Right atrium auricular region (tissue), 2 donors: ENCODE measurements around the gene NT5C3B. TPM values are rescaled to one million over a fixed set of nuclear protein-coding genes. Genes with fewer than 3 reads are reported as not detected.

Experiments
- DNase-seq: peaks from one replicate; pipeline ENCODE4 v3.0.0-alpha.2; 2019; ENCODE audit warnings: low spot score
- H3K27ac ChIP-seq, 2 donors: fragments of 200-600 bp; sonication (generic); 1 replicate in 1 of 2; 2 replicates in 1 of 2; pipeline ENCODE4 v1.5.1; 2016 to 2019
- H3K27me3 ChIP-seq, 2 donors: fragments of 200-600 bp; sonication (generic); one replicate each; pipeline versions ENCODE4 v1.5.1 to v1.6.0; 2017 to 2019
- H3K36me3 ChIP-seq: fragments of 200-600 bp; sonication (generic); one replicate; pipeline ENCODE4 v1.5.1; 2016
- H3K4me1 ChIP-seq, 2 donors: fragments of 200-600 bp; sonication (generic); one replicate each; pipeline versions ENCODE4 v1.5.1 to v1.6.0; 2017 to 2019
- H3K4me3 ChIP-seq, 2 donors: fragments of 200-600 bp; sonication (generic); 1 replicate in 1 of 2; 2 replicates in 1 of 2; pipeline ENCODE4 v1.5.1; 2017 to 2019; ENCODE audit warnings: mild to moderate bottlenecking in 1 of 2, moderate library complexity in 1 of 2
- H3K9me3 ChIP-seq, 2 donors: fragments of 200-600 bp; sonication (generic); one replicate each; pipeline ENCODE4 v1.5.1; 2019
- total RNA-seq, 2 donors: library from RNA; depleted of rRNA; stranded (reverse); fragments of >200 nt; gene quantifications; one replicate each; pipeline ENCODE4 v1.1.0, GENCODE V29; 2016
- TF ChIP-seq, protein P1 (sequence below), 2 donors: fragments of 200-600 bp; sonication (generic); IDR thresholded peaks; one replicate each; pipeline ENCODE4 v1.5.1; 2019; ENCODE audit warnings: antibody characterized with exemption in 2 of 2

NT5C3B gene
- total RNA-seq, 2 donors from 2014 or later: 27.1 to 43.3 TPM

DNA sequence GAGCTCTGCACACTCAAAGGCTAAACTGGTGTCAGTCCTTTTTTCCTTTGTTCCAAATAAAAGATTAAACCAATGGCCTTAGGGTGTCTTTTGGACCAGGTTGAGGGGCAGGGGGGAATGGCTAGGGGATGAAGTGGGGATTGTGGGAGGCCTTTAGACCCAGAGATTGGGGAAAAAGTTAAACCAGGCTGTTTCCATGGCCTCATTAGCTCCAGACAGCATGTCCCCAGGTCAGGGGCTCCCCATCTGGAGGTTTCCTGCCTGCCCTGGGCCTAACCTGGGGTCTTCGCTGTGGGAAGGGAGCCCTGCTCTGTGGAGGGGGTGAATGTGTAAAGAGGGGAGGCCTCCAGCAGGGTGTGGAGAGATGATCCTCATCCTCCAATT, 12.9 kb downstream of the NT5C3B start:
- TF ChIP-seq, protein P1, sequence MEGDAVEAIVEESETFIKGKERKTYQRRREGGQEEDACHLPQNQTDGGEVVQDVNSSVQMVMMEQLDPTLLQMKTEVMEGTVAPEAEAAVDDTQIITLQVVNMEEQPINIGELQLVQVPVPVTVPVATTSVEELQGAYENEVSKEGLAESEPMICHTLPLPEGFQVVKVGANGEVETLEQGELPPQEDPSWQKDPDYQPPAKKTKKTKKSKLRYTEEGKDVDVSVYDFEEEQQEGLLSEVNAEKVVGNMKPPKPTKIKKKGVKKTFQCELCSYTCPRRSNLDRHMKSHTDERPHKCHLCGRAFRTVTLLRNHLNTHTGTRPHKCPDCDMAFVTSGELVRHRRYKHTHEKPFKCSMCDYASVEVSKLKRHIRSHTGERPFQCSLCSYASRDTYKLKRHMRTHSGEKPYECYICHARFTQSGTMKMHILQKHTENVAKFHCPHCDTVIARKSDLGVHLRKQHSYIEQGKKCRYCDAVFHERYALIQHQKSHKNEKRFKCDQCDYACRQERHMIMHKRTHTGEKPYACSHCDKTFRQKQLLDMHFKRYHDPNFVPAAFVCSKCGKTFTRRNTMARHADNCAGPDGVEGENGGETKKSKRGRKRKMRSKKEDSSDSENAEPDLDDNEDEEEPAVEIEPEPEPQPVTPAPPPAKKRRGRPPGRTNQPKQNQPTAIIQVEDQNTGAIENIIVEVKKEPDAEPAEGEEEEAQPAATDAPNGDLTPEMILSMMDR (IDR thresholded peaks at IDR 0.05): no peak
- Histone ChIP-seq H3K4me1 (no peaks in the 10 kb centered on the region), H3K4me3 (no peak overlapping the region), H3K27me3 (no peaks in the 10 kb centered on the region), H3K36me3 (peaks cover 30% of the 10 kb centered on the region), H3K27ac (no peak overlapping the region), H3K9me3 (no peaks in the 10 kb centered on the region)
- DNase-seq: no peak

DNA sequence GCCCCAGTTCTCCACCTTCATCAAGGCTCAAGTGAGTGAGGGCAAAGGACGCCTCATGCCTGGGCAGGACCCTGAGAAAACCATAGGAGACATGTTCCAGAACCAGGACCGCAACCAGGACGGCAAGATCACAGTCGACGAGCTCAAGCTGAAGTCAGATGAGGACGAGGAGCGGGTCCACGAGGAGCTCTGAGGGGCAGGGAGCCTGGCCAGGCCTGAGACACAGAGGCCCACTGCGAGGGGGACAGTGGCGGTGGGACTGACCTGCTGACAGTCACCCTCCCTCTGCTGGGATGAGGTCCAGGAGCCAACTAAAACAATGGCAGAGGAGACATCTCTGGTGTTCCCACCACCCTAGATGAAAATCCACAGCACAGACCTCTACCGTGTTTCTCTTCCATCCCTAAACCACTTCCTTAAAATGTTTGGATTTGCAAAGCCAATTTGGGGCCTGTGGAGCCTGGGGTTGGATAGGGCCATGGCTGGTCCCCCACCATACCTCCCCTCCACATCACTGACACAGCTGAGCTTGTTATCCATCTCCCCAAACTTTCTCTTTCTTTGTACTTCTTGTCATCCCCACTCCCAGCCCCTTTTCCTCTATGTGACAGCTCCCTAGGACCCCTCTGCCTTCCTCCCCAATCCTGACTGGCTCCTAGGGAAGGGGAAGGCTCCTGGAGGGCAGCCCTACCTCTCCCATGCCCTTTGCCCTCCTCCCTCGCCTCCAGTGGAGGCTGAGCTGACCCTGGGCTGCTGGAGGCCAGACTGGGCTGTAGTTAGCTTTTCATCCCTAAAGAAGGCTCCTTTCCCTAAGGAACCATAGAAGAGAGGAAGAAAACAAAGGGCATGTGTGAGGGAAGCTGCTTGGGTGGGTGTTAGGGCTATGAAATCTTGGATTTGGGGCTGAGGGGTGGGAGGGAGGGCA, 13.6 kb downstream of the NT5C3B start:
- Histone ChIP-seq H3K27ac (no peak overlapping the region), H3K4me3 (no peak overlapping the region), H3K27me3 (no peaks in the 10 kb centered on the region), H3K36me3 (peaks cover 23% of the 10 kb centered on the region), H3K9me3 (no peaks in the 10 kb centered on the region), H3K4me1 (no peaks in the 10 kb centered on the region)
- DNase-seq: no peak
- TF ChIP-seq, protein P1 (IDR thresholded peaks at IDR 0.05): no peak

DNA sequence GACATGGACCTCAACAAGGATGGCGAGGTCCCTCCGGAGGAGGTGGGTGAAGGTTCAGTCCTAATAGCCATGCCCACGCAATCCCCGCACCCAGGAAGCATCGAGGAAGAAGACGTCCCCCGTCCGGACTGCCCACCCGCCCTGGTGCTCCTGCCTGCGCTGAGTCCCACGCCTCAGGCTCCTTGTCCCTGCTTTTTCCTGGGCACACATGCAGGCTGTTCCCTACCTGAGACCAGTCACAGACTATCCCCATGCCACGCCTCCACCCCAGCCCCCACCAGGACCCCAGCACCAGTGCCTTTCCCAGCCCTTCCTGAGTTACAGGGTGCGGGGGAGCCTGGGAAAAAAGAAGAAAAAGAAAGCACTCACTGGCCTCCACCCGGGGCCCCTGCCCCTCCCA, 14.3 kb downstream of the NT5C3B start:
- H3K27me3 ChIP-seq: no peaks in the 10 kb centered on the region
- no peak overlapping the region for H3K4me3 ChIP-seq
- no peaks in the 10 kb centered on the region for H3K9me3 ChIP-seq
- TF ChIP-seq, protein P1 (IDR thresholded peaks at IDR 0.05): no peak
- H3K36me3 ChIP-seq: peaks cover 19% of the 10 kb centered on the region
- no peaks in the 10 kb centered on the region for H3K4me1 ChIP-seq
- no peak overlapping the region for H3K27ac ChIP-seq
- no peak for DNase-seq

DNA sequence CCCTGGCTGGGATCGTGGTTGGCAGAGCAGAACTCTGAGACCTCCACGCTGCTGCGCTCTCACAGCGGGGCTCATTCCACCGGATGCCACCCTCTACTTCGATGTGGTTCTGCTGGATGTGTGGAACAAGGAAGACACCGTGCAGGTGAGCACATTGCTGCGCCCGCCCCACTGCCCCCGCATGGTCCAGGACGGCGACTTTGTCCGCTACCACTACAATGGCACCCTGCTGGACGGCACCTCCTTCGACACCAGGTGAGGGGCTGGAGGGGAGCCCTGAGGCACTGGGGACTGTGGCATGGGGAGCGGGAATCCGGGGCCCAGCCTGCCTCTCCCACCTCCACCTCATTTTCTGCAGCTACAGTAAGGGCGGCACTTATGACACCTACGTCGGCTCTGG, 18.0 kb downstream of the NT5C3B start:
- Histone ChIP-seq H3K27me3 (no peaks in the 10 kb centered on the region), H3K4me3 (no peak overlapping the region), H3K27ac (no peak overlapping the region), H3K36me3 (no peaks in the 10 kb centered on the region), H3K9me3 (no peaks in the 10 kb centered on the region), H3K4me1 (peaks cover 0 to 10% of the 10 kb centered on the region in 2 donors)
- TF ChIP-seq, protein P1 (IDR thresholded peaks at IDR 0.05): no peak
- DNase-seq: no peak

DNA sequence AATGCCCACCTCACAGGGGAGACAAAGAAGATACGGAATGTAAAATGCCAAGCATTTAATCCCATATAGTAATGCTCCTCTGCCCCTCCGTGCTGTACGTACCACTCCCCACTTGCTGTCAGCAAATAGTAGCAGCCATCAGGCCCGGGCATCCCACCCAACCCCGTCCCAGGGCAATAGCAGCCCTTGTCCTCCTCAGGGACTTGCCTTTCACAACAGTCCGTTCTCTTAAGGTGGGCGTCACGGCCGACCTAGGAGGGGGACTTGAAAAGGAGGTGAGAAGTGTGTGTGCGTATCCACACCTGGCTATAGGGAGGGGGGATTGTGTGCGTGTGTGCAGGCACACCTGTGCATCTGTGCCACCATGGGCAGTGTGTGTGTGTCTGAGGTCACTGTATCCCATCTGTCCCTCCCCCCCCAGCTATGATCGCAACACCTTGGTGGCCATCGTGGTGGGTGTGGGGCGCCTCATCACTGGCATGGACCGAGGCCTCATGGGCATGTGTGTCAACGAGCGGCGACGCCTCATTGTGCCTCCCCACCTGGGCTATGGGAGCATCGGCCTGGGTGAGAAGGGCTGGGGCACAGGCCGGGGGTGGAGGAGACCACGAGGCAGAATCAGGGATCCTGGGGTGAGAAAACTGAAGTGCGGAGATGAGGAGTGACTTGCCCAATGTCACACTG, 19.3 kb downstream of the NT5C3B start:
- Histone ChIP-seq H3K27ac (no peak overlapping the region), H3K9me3 (no peaks in the 10 kb centered on the region), H3K36me3 (no peaks in the 10 kb centered on the region), H3K4me3 (no peak overlapping the region), H3K27me3 (no peaks in the 10 kb centered on the region), H3K4me1 (peaks cover 0 to 22% of the 10 kb centered on the region in 2 donors)
- TF ChIP-seq, protein P1 (IDR thresholded peaks at IDR 0.05): no peak
- DNase-seq: no peak
